HG03558 (cell line): Measurements from ENCODE around the gene LATS2.

Source experiments
- ATAC-seq: cut with Tn5 transposase; IDR thresholded peaks from one replicate; pipeline ENCODE4 v1.9.1; 2021; ENCODE audit warnings: moderate number of reproducible peaks; ENCODE audit not compliant: unreplicated experiment; ENCODE audit errors: extremely low read depth

LATS2 gene

GRCh38 chr13:20997301-20998161, 63.9 kb downstream of the LATS2 start:
- no peak for ATAC-seq

GRCh38 chr13:20995245-20995838, 66.0 kb downstream of the LATS2 start:
- ATAC-seq: no peak

- no peak for ATAC-seq
Observed at GRCh38 chr13:20994441-20994821, 67.0 kb downstream of the LATS2 start.

- no peak for ATAC-seq
Observed at GRCh38 chr13:20993661-20994440, 67.5 kb downstream of the LATS2 start.

GRCh38 chr13:20993211-20993610, 68.2 kb downstream of the LATS2 start:
- ATAC-seq: no peak

- no peak for ATAC-seq
Observed at GRCh38 chr13:20991741-20992520, 69.5 kb downstream of the LATS2 start.

- ATAC-seq: no peak
Observed at GRCh38 chr13:20990910-20991525, 70.4 kb downstream of the LATS2 start.

GRCh38 chr13:20989656-20990321, 71.6 kb downstream of the LATS2 start:
- ATAC-seq: no peak

GRCh38 chr13:20988909-20989655, 72.3 kb downstream of the LATS2 start:
- no peak for ATAC-seq

- no peak for ATAC-seq
Observed at GRCh38 chr13:20988033-20988908, 73.1 kb downstream of the LATS2 start.

- ATAC-seq: no peak
Observed at GRCh38 chr13:20987599-20987998, 73.8 kb downstream of the LATS2 start.

GRCh38 chr13:20984879-20985278, 76.5 kb downstream of the LATS2 start:
- no peak for ATAC-seq

GRCh38 chr13:20983386-20983785, 78.0 kb downstream of the LATS2 start:
- no peak for ATAC-seq

- ATAC-seq: no peak
Observed at GRCh38 chr13:20981370-20982095, 79.9 kb downstream of the LATS2 start.

GRCh38 chr13:20980899-20981298, 80.5 kb downstream of the LATS2 start:
- ATAC-seq: no peak

- ATAC-seq: no peak
Observed at GRCh38 chr13:20980430-20980829, 81.0 kb downstream of the LATS2 start.

- ATAC-seq: no peak
Observed at GRCh38 chr13:20977394-20977793, 84.0 kb downstream of the LATS2 start.
